HepG2 (cell line): ENCODE measurements around the gene TROAP. TPM values are rescaled to one million over a fixed set of nuclear protein-coding genes. Genes with fewer than 3 reads are reported as not detected.
A peak's percentile ranks its signal among the peaks of the same experiment; 100 is the strongest.

Experiments used
- ELF3 ChIP-seq: IDR thresholded peaks from 2 replicates; pipeline ENCODE4 v1.6.1; 2016; ENCODE audit warnings: missing genetic modification reagents, missing compliant biosample characterization
- FLYWCH1 ChIP-seq: sonication (generic); formaldehyde crosslinking; IDR thresholded peaks from 2 replicates; pipeline ENCODE4 v1.8.1; 2023; ENCODE audit warnings: mild to moderate bottlenecking, missing genetic modification reagents
- HHEX ChIP-seq: IDR thresholded peaks from 2 replicates; pipeline ENCODE4 v1.6.1; 2016; ENCODE audit warnings: control low read depth
- KAT7 ChIP-seq: IDR thresholded peaks from 2 replicates; pipeline ENCODE4 v1.6.1; 2018; ENCODE audit warnings: borderline replicate concordance, missing compliant biosample characterization
- KLF6 ChIP-seq: IDR thresholded peaks from 2 replicates; pipeline ENCODE4 v1.8.0; 2016; ENCODE audit warnings: missing biosample characterization, missing genetic modification reagents
- MAFK ChIP-seq, 2 experiments: IDR thresholded peaks in 1 of 2; conservative IDR thresholded peaks in 1 of 2; 2 replicates each; pipeline ENCODE4 v1.6.1; 2011; ENCODE audit warnings: improper control_type of control experiment in 2 of 2, low read length in 2 of 2
- NFE2 ChIP-seq: sonication (generic); formaldehyde crosslinking; IDR thresholded peaks from 2 replicates; pipeline ENCODE4 v1.4.0; 2020; ENCODE audit warnings: missing genetic modification reagents
- POLR2AphosphoS5 ChIP-seq: IDR thresholded peaks from 2 replicates; pipeline ENCODE4 v1.6.1; 2012; ENCODE audit warnings: low read depth, low read length
- RBFOX2 ChIP-seq: fragments of 200-400 bp; formaldehyde crosslinking; IDR thresholded peaks from 2 replicates; pipeline ENCODE4 v1.6.1; 2017; ENCODE audit warnings: low read depth, mild to moderate bottlenecking, low read length
- RNF219 ChIP-seq: sonication (generic); formaldehyde crosslinking; IDR thresholded peaks from 2 replicates; pipeline ENCODE4 v1.5.0; 2020; ENCODE audit warnings: mild to moderate bottlenecking, missing genetic modification reagents
- STAG1 ChIP-seq: sonication (generic); formaldehyde crosslinking; IDR thresholded peaks from 2 replicates; pipeline ENCODE4 v1.4.0; 2020; ENCODE audit warnings: missing genetic modification reagents
- SYNCRIP ChIP-seq: fragments of 200-400 bp; formaldehyde crosslinking; IDR thresholded peaks from 2 replicates; pipeline ENCODE4 v1.6.1; 2018; ENCODE audit warnings: mild to moderate bottlenecking, low read depth, low read length; ENCODE audit not compliant: insufficient read depth
- TARDBP ChIP-seq: sonication (generic); formaldehyde crosslinking; IDR thresholded peaks from 2 replicates; pipeline ENCODE4 v1.8.0; 2022; ENCODE audit warnings: mild to moderate bottlenecking, missing genetic modification reagents
- TFDP1 ChIP-seq: IDR thresholded peaks from 2 replicates; pipeline ENCODE4 v1.6.1; 2016; ENCODE audit warnings: missing compliant biosample characterization, missing genetic modification reagents, borderline replicate concordance
- ZBED4 ChIP-seq: sonication (generic); formaldehyde crosslinking; IDR thresholded peaks from 2 replicates; pipeline ENCODE4 v1.4.0; 2020; ENCODE audit warnings: missing genetic modification reagents, borderline replicate concordance
- ZBTB7B ChIP-seq: sonication (generic); formaldehyde crosslinking; IDR thresholded peaks from 2 replicates; pipeline ENCODE4 v1.4.0; 2020; ENCODE audit warnings: missing genetic modification reagents
- ZKSCAN8 ChIP-seq: IDR thresholded peaks from 2 replicates; pipeline ENCODE4 v1.6.1; 2016; ENCODE audit warnings: borderline replicate concordance, missing genetic modification reagents, missing compliant biosample characterization
- ZNF333 ChIP-seq: sonication (generic); formaldehyde crosslinking; IDR thresholded peaks from 2 replicates; pipeline ENCODE4 v1.4.0; 2020; ENCODE audit warnings: mild to moderate bottlenecking, missing genetic modification reagents, borderline replicate concordance
- ZNF441 ChIP-seq: sonication (generic); formaldehyde crosslinking; IDR thresholded peaks from 2 replicates; pipeline ENCODE4 v1.7.0; 2021; ENCODE audit warnings: missing genetic modification reagents, borderline replicate concordance
- ZNF850 ChIP-seq: sonication (generic); formaldehyde crosslinking; conservative IDR thresholded peaks from 2 replicates; pipeline ENCODE4 v1.9.0; 2021; ENCODE audit warnings: mild to moderate bottlenecking, missing genetic modification reagents
- polyA plus RNA-seq, 8 experiments: library from polyadenylated mRNA; depleted of rRNA in 3 of 8; stranded (reverse) in 7 of 8; unstranded in 1 of 8; fragments of >200 nt; fragmentation: Illumina TruSeq in 4 of 8; extraction: Trizol in 4 of 8; gene quantifications; 2 replicates each; pipeline versions ENCODE4 v1.2.1 to v1.2.3, GENCODE V29; 2011 to 2016; ENCODE audit warnings: low read depth in 4 of 8, missing spikeins in 1 of 8, mixed read lengths in 1 of 8; ENCODE audit not compliant: insufficient read depth in 1 of 8
- total RNA-seq, 5 experiments: library from RNA; depleted of rRNA; stranded (reverse); fragments of >200 nt; fragmentation: Illumina TruSeq; extraction: Trizol; gene quantifications; 2 replicates each; pipeline ENCODE4 v1.2.3, GENCODE V29; 2016; ENCODE audit warnings: low read depth in 1 of 5

The TROAP gene
- total and polyA plus RNA-seq, 2 of the 13 experiments (the other 11 are each of a cell fraction or from before 2014, with no cell fraction given), result 22.5 to 30.9 TPM

GRCh38 chr12:49322708-49323523, at the start of gene TROAP (continued):
- peak; percentile 28; the same call in 1 of the 2 replicates for TF ChIP-seq ZBED4 (CRISPR knock-in tag)
- TF ChIP-seq POLR2AphosphoS5, result peak; percentile 79
- peak; percentile 81 for TF ChIP-seq RBFOX2
- TF ChIP-seq HHEX (CRISPR knock-in tag), result no peak
- no peak for TF ChIP-seq ZNF441 (CRISPR knock-in tag)
- no peak for TF ChIP-seq ZBTB7B (CRISPR knock-in tag)
- TF ChIP-seq ZNF850 (CRISPR knock-in tag), result no peak
- TF ChIP-seq NFE2 (CRISPR knock-in tag), result no peak
- TF ChIP-seq KLF6, result 0 out of 2 replicates have a peak, but pooled peaks have one; percentile 39
- TF ChIP-seq RNF219 (CRISPR knock-in tag), result no peak
- no peak; the same call in 1 of the 2 replicates for TF ChIP-seq ELF3 (CRISPR knock-in tag)
- no peak for TF ChIP-seq STAG1 (CRISPR knock-in tag)
- TF ChIP-seq ZNF333 (CRISPR knock-in tag), result no peak
- TF ChIP-seq TFDP1 (CRISPR knock-in tag), result peak; percentile 96
- TF ChIP-seq MAFK (conservative IDR thresholded peaks at IDR 0.05 in 1 of 2, IDR thresholded peaks at IDR 0.05 in 1 of 2; ENCODE audit: low read length in 2 of 2), result 0 out of 4 replicates have a peak, but pooled peaks of 1 of the 2 experiments have one; percentile 1
- no peak for TF ChIP-seq FLYWCH1 (CRISPR knock-in tag)
- TF ChIP-seq ZKSCAN8, result no peak
- TF ChIP-seq TARDBP (CRISPR knock-in tag), result no peak
- no peak for TF ChIP-seq SYNCRIP
- TF ChIP-seq KAT7 (CRISPR knock-in tag), result no peak
